GM15510 (cell line): ENCODE data around the gene SLC13A1.

ENCODE experiments used
- POLR2A ChIP-seq: IDR thresholded peaks from 3 replicates; pipeline ENCODE4 v1.6.1; 2011; ENCODE audit warnings: borderline replicate concordance; ENCODE audit not compliant: insufficient read length; ENCODE audit errors: extremely low read depth

SLC13A1 gene, protein sequence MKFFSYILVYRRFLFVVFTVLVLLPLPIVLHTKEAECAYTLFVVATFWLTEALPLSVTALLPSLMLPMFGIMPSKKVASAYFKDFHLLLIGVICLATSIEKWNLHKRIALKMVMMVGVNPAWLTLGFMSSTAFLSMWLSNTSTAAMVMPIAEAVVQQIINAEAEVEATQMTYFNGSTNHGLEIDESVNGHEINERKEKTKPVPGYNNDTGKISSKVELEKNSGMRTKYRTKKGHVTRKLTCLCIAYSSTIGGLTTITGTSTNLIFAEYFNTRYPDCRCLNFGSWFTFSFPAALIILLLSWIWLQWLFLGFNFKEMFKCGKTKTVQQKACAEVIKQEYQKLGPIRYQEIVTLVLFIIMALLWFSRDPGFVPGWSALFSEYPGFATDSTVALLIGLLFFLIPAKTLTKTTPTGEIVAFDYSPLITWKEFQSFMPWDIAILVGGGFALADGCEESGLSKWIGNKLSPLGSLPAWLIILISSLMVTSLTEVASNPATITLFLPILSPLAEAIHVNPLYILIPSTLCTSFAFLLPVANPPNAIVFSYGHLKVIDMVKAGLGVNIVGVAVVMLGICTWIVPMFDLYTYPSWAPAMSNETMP

DNA sequence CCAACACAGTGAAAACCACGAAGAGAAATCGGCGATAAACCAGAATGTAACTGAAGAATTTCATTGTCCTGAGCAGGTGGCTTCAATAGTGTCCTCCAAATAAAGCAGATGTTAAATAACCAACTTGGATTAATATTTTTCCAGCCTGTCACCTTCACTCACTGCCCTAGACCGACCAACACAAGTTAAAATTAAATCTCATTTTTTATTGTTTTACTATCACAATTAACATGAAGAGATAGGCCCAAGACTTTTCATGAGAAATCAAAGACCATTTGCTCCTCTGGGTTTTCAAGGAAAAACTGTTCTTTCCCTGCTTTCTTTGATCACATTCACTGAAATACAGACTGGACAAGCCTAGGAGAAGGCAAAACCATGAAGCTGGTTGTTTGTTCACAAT lies at the start of gene SLC13A1:
Gene SLC13A1, minus strand, starts transcription at position 87 of the 400 bp plus-strand sequence. Its CDS starts 23 bp downstream, at position 64.
- no peak for TF ChIP-seq POLR2A

DNA sequence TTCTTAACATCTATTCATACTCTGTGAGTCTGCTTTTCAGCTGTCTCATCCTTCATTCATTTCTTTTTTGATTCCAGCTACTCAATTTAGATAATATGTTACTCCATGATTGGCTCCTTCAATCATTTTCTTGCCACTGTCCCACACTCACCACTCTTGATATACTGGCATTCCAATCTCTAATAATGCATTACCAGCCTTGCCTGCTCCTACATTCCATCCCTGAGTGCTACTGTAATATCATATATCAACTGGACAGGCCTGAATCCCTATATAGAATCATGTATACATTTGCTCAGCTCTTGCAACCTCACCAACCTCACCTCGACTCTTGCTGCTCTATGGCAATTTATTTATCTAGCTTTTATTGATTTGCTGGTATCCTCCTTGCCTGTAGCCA lies 45.0 kb upstream of the SLC13A1 start:
- no peak for TF ChIP-seq POLR2A

DNA sequence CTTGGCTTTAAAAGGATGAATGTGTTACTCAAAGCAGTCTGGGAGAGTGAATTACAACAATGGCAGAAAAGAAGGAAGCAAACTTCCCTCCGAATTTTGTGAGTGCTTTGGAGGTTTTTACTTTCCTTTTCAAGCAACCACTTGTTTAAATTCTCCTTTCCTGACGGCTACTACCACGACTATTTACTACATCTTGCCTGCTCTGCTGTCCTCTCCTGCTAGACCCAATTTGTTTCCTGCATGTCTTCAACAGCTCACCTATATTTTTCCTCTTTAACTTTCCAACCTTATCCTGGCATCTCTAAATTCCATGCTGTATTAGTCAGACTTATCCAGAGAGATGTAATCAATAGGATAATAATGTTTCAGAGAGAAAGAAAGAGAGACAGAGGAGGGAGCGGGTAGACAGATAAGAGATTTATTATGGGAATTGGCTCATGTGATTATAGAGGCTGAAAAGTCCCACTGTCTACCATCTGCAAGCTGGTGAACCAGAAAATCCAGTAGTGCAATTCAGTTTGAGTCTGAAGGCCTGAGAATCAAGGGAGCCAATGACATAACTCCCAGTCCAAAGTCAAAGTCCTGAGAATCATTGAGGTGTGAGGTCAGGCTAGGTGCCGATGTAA lies 42.8 kb upstream of the SLC13A1 start:
- no peak for TF ChIP-seq POLR2A

- TF ChIP-seq POLR2A = no peak
Measured at GRCh38 chr7:123241809-123242208, 42.0 kb upstream of the SLC13A1 start.

- no peak for TF ChIP-seq POLR2A
Measured at GRCh38 chr7:123231021-123232000, 31.5 kb upstream of the SLC13A1 start.

DNA sequence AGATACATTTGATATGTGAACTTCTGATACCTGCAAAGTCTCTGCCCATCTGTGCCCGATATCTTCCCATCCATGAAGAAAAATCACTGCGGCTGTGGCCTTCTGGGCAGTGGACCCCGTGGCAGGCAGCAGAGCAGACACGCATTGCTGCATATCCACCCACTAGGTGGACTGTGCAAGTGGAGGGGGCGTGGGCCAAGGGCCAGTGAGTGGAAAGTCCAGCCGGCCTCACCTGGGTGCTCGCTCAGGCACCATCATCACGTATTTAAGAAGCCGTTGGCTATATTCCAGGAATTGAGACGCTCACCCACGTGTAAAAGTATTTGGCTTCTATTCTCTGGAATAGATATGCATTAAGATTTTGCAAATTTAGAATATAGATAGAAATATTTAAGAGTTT lies 30.8 kb upstream of the SLC13A1 start:
- no peak for TF ChIP-seq POLR2A

DNA sequence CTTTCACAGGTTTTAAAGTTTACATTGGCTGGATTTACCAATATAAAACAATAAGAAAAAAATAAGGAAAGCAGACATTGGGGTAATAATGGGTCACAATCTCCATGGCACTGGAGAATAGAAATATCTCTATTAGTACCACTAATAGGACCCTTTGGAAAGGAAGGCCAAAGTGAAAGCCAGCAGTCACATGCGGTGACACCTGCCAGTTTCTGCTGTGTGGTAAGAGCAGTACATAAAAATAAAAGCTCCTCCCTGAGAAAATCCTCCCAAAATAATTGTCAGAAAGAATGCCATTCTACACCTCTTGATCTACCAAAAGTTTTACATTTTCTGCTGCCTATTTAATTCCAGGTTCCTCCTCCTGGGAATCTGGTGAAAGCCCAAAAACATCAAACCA lies 30.4 kb upstream of the SLC13A1 start:
- TF ChIP-seq POLR2A = no peak

- no peak for TF ChIP-seq POLR2A
Measured at GRCh38 chr7:123229426-123229825, 29.7 kb upstream of the SLC13A1 start.

DNA sequence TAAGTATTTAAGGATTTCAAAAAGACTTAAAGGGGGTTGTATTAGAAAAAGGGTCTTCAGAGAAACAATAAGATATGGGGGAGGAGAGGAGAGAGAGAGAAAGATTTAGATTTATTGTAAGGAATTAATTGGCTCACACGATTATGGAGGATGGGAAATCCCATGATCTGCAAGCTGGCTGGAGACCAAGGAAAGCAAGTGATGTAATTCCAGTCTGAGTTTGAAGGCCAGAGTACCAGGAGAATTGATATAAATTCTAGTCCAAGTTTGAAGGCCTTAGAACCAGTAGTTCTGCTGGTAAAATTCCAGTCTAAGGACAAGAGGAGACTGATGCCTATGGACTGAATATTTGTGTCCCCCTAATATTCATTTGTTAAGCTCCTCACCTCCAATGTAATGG lies 20.6 kb upstream of the SLC13A1 start:
- TF ChIP-seq POLR2A = no peak

GRCh38 chr7:123218866-123219265 lies 19.1 kb upstream of the SLC13A1 start:
- no peak for TF ChIP-seq POLR2A

- no peak for TF ChIP-seq POLR2A
Measured at GRCh38 chr7:123216825-123217224, 17.1 kb upstream of the SLC13A1 start.

DNA sequence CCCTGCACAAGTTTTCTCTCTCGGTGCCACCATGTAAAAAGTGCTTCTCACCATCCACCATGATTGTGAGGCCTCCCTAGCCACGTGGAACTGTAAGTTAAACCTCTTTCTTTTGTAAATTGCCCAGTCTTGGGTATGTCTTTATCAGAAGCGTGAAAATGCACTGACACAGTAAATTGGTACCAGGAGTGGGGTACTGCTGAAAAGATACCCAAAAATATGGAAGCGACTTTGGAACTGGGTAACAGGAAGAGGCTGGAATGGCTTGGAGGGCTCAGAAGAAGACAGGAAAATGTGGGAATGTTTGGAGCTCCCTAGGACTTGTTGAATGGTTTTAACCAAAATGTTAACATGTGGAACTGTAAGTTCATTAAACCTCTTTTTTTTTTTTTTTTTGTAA lies 15.6 kb upstream of the SLC13A1 start:
- TF ChIP-seq POLR2A = no peak

DNA sequence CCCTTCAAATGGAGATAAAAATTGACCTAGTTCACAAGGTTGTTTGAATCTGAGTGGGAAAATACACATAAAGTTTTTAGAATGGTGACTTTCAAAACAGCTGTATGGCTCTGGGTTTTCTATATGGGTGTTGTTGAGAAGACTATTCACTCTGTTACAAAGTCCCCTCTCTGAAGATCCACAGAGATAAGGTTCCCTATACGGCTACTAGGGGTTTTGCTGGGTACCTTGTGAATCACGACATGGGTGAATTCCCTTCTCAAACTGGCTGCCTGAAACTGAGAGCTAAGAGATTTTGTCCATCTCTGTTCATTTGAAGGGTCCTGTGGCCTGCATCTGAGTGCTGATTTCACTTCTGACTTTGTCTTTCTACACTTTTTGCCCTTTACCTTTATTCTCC lies 11.8 kb upstream of the SLC13A1 start:
- TF ChIP-seq POLR2A = no peak

DNA sequence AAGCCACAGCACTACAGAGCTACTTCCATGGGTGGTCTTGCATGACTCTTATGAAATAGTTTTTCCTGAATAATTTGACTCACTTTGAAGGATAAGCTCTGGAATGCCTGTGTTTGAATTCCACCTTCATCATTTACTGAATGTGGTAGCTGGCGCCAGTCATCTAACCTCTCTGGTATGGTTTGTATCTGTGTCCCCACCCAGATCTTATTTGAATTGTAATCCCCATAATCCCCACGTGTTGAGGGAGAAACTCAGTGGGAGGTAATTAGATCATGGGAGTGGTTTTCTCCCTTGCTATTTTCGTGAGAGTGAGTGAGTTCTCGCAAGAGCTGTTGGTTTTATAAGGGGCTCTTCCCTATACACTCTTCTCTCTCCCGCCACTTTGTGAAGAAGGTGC lies 11.2 kb upstream of the SLC13A1 start:
- no peak for TF ChIP-seq POLR2A

GRCh38 chr7:123209786-123210185 lies 10.0 kb upstream of the SLC13A1 start:
- no peak for TF ChIP-seq POLR2A

DNA sequence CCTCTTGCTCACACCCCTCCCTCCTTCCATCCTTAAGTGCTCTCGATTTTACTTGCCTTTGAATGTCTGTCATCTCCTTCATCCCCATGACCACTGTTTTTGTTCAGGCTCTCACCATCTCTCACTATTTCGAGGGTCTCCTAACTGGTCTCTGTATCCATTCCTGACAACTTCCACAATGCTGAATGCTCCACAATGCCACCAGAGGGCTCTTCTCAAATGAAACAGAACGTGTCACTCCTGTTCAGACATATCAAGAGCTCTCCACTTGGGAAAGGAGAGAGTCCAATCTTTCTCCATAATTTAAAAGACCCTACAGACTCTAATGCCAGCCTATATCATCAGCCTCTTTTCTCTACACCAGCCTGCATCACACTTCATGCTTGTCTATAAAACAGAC lies 9.0 kb upstream of the SLC13A1 start:
- no peak for TF ChIP-seq POLR2A
